GM18502 (cell line): Measurements from ENCODE around the gene TOPORS.

Experiments
- ATAC-seq: cut with Tn5 transposase; IDR thresholded peaks from one replicate; pipeline ENCODE4 v1.9.1; 2021; ENCODE audit warnings: mild to moderate bottlenecking; ENCODE audit not compliant: unreplicated experiment, poor library complexity

Gene TOPORS

GRCh38 chr9:32516241-32516640 is 36.1 kb downstream of the TOPORS start:
- no peak for ATAC-seq

- no peak for ATAC-seq
Measured at GRCh38 chr9:32508728-32509127, 43.7 kb downstream of the TOPORS start.

- no peak for ATAC-seq
Measured at GRCh38 chr9:32503008-32503407, 49.4 kb downstream of the TOPORS start.

- ATAC-seq = no peak
Measured at GRCh38 chr9:32502464-32502863, 49.9 kb downstream of the TOPORS start.

GRCh38 chr9:32501868-32502267 is 50.5 kb downstream of the TOPORS start:
- ATAC-seq = no peak

- no peak for ATAC-seq
Measured at GRCh38 chr9:32500768-32501167, 51.6 kb downstream of the TOPORS start.

- ATAC-seq = no peak
Measured at GRCh38 chr9:32497921-32498320, 54.5 kb downstream of the TOPORS start.

GRCh38 chr9:32490601-32491000 is 61.8 kb downstream of the TOPORS start:
- no peak for ATAC-seq
